Activated CD8-positive, alpha-beta memory T cell treated with anti-CD3 and anti-CD28 coated beads, Interleukin-2, amount 50 U/mL, for 1 hour (primary cell): Measurements from ENCODE around the gene FAM78A.
"Not testable (repeated sequence)": the region's sequence is repeated elsewhere in the genome, so short reads cannot be mapped to it uniquely, and the experiment has no call there.

ENCODE experiments used
- DNase-seq: peaks from one replicate; pipeline ENCODE4 v3.0.0-alpha.2; 2020; ENCODE audit errors: extremely low read depth

Gene FAM78A

GRCh38 chr9:131282175-131282574 lies 5.9 kb upstream of the FAM78A start:
- DNase-seq: no peak

DNA sequence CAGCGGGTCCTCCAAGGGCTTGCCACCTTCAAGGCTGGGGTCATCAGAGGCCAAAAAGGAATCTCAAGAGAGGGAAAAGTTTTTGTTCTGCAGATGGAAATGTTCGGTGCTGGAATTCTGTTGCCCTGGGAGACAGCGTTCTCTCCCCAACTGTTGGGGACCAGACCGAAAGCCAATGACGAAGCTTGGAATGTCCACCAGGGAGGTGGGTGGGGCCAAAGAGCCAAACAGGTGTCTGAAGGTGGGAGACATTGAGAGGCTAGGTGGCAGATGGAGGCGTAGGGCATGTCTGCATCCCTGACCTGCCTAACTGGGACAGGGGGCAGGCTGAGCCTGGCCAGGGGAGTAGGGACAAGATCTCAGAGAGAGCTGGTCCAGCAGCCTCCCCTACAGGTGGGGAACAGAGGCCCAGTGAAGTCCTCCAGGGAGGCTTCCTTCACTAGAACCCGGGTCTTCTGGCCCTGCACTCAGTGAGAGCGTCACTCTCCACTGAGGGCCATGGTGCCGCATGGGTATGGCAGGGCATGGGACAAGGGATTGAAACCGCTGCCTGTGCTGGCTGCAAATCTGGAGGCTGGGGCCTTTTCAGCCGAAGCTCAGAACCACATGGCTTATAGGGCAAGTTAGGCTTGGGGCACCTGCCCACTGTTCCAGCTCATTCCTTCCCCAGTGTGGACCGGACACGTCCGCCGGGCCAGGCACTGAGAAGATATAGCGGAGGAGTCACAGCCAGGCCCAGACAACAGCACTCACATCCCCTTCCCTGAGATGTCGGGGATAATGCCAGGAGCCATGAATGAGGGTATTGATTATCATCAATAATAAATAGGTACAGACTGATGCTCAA lies 5.0 kb upstream of the FAM78A start:
- no peak for DNase-seq

- no peak for DNase-seq
Measured at GRCh38 chr9:131280660-131281059, 4.3 kb upstream of the FAM78A start.

DNA sequence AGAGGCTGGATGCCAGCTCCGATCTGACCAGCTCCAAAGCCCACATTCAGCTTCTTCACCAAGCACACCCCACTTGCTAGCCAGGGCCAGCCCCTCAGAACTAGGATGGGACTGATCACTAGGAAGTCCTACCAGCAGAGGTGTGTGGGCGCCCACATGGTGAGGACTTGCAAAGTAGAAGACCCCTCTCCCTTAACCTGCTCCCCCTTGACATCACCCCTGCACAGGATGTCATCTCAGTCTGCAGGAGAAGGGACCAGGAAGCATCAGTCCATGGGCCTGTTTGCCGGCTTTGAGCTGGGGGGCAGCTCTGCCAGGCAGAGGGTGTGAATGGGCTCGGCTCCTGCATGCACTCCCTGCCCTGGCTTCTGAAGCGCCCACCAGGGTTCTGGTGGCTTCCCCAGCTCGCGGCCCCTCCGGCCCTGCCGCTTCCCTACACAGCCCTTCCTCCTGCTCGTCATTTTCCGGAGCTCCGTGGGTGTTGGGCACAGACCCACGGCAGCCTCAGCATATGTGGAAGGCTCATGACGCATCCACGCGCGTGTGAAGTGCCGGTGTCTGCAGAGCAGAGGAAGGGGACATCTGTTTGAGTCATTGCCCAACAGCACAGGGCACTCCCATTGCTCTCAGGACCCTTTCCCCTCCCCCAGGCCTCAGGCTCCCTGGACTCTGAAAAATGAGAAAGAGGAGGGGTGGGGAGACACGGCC lies 3.7 kb upstream of the FAM78A start:
- no peak for DNase-seq

DNA sequence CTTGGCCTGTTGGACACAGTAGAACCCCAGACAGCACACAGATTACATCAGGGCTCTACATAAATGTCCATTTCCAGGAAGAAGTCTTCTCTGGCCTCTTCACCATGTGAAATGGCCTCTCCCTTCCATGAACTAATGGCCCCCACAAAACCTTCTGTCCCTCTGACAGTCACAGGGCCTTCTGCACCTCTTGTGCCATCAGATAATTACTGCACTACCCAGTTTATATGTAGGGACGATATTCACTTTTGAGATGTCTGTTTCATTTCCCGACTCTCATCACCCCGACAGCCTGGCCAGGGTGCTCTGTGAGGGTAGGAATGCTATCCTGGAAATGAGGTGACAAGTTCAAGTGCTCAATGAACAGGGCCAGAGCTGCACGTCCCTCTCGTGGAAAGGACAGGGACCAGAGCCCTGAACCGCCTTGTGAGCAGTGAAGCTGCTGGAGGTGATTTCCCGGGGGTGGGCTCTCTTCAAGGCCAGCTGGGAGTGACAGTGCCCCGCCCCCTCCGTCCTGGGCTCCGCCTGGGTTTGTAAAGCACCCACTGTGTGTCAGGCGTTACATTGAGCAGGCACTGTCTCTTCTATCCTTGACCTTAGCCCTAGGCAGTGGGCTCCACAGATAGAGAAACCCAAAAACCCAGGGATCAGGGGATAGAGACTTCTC lies 3.0 kb upstream of the FAM78A start:
- no peak for DNase-seq

DNA sequence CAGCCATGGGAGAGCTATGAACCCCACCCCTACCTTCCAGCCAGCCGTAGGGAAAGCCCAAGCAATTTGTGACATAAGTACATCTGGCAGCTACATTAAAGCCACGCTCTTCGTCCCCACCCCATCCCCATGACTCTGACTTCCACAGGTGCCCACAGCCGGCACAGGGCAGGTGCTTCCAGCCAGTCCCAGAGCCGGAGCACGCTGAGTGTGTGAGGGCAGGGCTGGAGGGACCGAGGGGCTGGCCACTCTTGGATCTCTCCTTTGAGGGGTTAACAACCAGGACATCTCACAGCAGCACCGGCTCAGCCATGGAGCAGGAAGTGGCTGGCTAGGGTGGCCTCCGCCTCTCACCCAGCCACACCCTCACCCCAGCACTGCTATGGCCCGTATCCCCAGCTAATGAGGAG lies 2.4 kb upstream of the FAM78A start:
- no peak for DNase-seq

- peak; percentile 58 for DNase-seq
Measured at GRCh38 chr9:131277910-131278701, 1.8 kb upstream of the FAM78A start.

GRCh38 chr9:131277287-131277909 lies 1.1 kb upstream of the FAM78A start:
- no peak for DNase-seq

- no peak for DNase-seq
Measured at GRCh38 chr9:131276891-131277286, 579 bp upstream of the FAM78A start.

- no peak for DNase-seq
Measured at GRCh38 chr9:131275332-131276093, 797 bp downstream of the FAM78A start.

DNA sequence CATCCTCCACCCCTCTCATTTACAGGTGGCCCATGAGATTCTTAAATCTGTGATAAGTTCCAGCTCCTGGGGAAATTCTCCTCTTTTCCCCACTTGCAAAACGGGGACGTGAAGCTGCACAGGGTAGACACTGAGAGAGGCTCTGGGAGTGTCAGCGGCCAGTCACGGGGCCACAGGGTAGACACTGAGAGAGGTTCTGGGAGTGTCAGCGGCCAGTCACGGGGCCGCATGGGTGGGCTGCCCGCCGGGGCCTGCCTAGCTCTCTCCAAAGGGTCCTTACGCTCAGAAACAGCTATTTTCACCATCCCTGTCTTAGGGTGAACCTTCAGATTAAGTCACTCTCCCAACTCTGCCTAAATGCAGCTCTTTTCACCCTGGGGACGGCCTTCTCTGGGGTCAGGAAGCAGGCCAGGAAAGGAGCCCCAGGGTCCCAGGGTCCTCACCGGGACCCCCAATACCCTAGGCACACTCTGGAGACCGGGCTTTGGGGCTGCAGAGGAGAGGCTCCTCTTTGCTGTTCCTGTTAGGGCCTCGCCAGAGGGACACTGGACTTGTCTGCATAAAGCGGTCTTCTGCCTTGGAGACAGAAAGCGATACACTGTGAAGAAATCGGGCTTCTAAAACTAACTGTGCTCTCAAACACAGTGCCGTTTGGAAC lies 1.5 kb downstream of the FAM78A start:
- DNase-seq: no peak

GRCh38 chr9:131273856-131274673 lies 2.2 kb downstream of the FAM78A start:
- no peak for DNase-seq

- no peak for DNase-seq
Measured at GRCh38 chr9:131273146-131273855, 3.0 kb downstream of the FAM78A start.

DNA sequence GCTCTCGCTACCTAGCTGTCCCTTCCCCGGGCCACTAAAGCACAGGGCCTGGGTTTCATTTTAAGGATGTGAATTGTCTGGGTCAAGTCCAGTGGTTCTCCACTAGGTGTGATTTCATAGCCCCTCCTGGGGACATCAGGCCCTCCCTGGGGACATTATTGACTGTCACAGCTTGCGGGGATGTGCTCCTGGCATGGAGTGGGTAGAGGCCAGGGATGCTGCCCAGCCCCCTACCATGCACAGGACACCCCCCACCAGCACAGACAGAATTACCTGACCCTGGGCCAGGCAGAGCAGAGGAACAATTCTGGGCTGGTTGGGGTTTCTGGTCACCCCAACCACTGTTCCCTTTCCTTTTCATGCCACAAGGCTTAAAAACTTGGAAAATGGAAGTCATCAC lies 4.1 kb downstream of the FAM78A start:
- DNase-seq: no peak

DNA sequence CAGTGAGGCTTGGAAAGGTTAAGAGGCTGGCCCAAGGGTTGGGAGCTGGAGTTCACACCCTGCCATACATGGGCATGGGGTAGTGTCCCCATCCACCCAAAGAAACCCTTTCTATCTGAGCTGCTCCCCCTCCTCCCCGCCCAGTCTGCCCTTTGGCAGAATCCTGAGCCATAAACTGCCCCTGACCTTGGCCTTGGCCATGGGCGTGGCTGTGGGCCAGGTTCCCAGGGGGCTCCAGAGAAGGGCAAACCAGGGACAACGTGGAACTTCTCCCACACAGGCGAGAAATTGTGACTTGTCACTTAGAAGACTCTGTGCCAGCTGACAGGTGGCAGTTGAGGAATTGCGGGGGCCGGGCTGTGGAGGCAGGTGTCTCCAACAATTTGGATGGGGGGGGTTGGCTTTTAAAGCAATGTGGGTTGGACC lies 4.8 kb downstream of the FAM78A start:
- no peak for DNase-seq

DNA sequence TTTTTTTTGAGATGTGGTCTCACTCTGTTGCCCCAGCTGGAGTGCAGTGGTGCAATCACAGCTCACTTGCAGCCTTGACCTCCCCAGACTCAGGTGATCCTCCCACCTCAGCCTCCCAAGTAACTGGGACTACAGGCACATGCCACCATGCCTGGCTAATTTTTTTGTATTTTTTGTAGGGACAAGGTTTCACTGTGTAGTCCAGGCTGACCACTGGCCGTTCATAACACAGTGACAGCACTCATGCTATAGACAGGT lies 5.4 kb downstream of the FAM78A start:
- DNase-seq: not testable (repeated sequence)

GRCh38 chr9:131270171-131271015 lies 5.9 kb downstream of the FAM78A start:
- no peak for DNase-seq
